Bone marrow (tissue), 2 donors: ENCODE data around the gene SSC4D.
A peak's percentile ranks its signal among the peaks of the same experiment; 100 is the strongest.
"Not testable (repeated sequence)": the region's sequence is repeated elsewhere in the genome, so short reads cannot be mapped to it uniquely, and the experiment has no call there.

Source experiments
- DNase-seq, 2 donors: peaks; one replicate each; lab custom pipeline; 2025; lab: John Stamatoyannopoulos, UW

Gene SSC4D

DNA sequence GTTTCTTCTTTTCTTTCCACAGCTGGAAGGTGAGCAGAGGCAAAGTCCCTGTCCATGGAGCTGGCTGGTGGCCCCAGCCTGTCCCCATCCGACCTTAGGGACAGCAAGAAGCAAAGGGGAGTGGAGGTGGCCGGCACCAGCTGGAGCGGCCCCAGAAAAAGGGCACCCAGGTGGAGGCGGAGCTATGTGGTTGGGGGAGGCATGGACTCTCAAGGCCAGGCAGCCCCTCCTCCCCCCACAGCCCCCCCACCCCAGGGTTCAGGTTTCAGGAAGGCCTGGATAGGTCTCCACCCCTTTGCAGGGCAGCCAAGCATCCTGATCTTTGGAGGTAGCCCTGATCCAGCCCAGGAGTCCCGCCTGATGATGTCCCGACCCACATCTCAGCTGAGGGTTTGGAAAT is at the start of gene SSC4D:
SSC4D (minus strand) TSS at position 161 of the 400 bp plus-strand sequence. CDS start 5,258 bp downstream, outside the sequence.
- no peak for DNase-seq

DNA sequence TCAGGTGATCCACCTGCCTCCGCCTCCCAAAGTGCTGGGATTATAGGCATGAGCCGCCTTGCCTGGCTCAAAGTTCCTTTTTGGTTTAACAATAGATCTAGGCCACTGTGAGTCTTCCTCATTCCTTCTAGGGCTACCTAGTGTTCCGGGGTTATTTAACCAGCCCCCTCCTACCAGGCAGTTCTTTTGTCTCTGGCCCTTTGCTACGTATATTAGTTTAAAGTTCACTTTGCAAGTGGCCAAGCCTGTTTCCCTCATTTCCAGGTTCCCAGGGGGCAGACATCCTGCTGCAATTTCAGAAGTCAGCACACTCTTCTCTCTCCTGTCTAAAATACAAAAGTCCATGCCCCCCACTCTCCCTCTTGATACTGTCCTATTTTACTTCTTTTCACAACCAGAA is 49.0 kb upstream of the SSC4D start:
- not testable (repeated sequence) for DNase-seq

DNA sequence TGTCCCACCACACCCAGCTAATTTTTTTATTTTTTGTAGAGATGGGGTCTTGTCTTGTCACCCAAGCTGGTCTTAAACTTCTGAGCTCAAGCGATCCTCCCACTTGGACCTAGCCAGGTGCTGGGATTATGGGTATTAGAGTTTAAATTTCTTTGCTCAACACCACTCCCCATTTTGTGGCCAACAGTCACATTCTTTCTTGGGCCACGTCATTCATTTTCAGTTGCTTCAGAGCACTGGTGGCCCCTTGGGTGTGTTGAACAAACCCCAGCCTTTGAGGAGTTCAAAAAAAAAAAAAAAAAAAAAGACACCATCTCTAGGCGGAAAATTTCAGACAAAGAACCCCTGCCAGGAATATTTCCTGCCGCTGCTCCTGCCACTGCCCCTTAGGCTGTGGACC is 47.5 kb upstream of the SSC4D start:
- DNase-seq = not testable (repeated sequence)

DNA sequence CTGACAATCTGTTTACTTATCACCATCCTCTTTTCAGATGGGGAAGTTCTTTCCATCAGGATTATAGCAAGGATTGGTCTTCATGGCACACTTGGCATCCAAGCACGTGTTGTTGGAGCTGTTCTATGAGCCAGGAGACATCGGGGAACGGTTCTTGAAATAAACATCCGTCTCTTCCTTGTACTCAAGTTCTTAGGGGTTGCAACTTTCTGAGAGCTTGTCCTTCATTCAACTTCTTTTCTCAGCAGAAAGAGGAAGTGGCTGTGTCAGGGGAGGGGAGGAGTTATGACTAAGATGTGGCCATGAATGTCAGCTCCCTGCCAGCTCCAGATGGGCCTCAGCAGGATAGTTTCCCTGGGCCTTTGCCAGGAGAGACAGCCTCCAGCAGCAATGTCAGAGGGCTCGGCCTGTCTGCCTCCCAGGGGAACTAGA is 36.1 kb upstream of the SSC4D start:
- peak; percentile 26 to 66 for DNase-seq

DNA sequence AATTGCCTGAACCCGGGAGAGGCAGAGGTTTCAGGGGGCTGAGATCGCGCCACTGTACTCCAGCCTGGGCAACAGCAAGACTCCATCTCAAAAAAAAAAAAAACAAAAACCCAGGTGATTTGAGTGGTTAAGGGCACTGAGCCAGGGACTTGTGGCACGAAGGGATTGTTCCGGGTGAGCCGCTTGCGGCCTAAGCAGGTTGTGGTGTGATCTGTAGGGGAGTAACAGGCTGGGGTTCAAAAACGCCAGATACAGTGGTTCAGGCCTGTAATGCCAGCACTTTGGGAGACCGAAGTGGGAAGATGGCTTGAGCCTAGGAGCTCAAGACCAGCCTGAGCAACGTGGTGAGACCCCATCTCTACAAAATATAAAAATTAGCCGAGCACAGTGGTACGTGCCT is 34.3 kb upstream of the SSC4D start:
- not testable (repeated sequence) for DNase-seq

DNA sequence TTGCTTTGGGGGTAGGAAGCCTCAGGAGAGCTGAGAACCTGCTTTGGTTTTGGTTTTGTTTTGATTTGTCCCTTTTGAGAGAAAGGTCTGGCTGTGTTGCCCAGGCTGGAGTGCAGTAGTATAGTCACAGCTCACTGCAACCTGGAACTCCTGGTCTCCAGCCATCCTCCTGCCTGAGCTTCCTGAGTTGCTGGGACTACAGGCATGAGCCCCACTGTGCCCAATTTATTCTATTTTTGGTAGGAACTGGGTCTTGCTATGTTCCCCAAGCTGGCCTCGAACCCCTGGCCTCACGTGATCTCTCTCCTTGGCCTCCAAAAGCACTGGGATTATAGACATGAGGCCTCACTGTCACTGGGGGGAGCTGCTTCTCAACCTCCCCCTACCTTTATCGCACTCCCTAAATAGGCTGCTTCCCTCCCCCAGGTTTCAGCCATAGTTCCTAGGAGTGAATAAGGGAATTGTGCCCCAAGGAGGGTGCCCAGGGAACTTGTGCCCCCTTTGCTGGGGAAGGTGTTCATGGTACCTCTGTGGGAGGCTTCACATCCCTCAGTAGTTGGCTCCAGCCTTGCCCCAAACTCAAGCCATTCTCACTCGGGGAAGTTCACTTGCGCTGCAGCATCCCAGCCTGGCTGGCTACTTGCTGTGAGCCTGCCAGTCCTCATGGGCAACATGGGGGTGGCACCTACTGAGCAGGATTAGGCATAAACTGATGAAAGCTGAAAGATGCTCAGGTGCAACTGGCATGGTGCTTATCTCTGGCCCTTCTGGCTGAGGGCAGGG is 33.4 kb upstream of the SSC4D start:
- not testable (repeated sequence) for DNase-seq

DNA sequence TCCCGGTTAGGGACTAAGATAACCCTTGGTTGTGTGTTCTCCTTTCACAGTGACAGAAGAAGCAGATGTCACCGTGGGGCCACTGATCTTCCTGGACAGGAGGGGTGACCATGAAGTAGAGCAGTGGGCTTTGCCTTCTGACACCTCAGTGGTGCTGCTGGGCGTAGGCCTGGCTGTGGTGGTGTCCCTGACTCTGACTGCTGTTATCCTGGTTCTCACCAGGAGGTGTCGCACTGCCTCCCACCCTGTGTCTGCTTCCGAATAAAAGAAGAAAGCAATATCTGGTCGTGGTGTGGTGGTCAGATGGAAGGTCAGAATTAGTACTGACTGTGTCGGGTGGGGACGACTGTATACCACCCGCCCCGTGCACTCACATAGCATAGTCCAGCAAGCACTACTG is 32.3 kb upstream of the SSC4D start:
- not testable (repeated sequence) for DNase-seq

DNA sequence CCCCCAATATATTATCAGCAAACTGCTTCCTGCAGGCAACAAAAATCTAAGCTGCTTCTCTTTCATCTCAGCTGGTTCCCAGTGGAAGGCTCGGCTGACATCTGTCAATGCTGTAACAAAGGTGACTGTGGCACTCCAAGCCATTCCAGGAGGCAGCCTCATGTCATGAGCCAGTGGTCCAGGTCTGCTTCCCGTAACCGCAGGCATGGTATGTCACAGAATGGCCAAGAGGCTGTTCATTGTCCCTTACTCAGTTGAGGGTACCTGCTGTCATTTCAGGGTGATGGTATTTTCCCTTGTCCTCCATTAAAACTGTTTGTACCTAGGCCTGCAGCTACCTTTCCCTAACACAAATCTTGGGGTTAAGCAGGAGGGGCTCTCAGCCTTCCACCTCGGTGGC is 30.9 kb upstream of the SSC4D start:
- not testable (repeated sequence) for DNase-seq

DNA sequence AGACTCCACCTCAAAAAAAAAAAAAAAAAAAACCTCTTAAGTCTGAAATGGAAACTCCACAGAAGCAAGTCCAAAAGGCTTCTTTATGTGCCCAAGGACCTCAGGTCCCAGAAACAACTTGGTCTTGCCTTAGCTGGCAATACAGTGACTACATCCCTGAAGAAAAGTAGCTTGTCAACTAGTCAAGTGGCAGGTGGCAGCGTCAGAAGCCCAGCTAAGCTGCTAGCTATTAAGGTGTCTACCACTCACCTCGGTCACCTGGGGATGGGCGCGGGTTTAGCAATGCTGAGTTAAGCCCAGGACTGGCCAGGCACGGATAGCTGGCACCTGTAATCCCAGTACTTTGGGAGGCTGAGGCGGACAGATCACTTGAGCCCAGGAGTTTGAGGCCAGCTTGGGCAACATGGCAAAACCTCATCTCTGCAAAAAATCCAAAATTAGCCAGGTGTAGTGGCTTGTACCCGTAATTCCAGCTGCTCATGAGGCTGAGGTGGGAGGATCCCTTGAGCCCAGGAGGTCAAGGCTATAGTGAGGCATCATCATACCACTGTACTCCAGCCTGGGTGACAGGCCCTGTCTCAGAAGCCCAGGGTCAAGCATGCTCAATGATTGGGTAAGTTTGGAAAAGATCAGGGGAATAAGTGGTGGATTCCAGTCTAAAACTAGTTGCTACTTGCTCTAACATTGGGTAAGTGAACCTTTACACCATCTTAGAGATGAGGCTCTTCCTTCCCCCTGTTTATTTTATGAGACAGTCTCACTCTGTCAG is 29.8 kb upstream of the SSC4D start:
- DNase-seq = not testable (repeated sequence)

DNA sequence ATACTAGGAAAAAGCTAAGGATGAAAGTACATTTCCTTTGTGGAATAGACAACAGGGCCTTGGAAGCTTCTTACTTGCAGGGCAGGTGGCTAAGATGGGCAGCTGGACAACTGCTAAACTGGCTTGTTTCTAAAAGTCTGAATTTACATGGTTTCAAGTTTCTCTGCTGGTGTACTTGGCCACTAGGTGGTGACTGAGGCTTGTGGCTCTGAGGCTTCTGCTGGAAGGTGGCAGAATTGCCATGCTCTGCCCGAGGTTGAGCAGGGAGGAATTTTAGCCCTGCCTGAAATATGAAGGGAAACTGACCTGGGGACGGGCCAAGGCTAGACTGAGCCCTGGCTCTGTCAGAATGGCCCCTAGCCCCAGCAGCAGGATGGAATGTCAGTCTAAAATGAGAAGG is 28.4 kb upstream of the SSC4D start:
- peak; percentile 11 to 81 for DNase-seq

DNA sequence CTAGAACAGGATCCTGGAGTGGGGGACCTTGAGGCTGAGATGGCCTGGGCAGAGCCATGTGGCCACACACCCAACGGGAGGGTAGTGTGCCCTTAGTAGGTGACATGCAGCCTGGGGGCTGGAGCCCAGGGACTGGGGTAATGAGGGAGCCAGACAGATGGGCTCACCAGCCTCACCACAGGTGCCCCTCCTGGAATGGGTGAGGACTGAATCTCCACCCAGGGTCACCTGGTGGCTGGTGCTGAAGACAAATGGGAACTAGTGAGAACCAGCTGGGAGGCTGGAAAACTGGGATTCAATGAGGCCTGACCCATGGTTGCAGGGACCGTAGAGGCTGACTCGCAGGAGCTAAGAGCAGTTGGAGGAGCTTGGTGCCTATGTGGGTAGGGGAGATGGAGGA is 21.3 kb upstream of the SSC4D start:
- no peak for DNase-seq

DNA sequence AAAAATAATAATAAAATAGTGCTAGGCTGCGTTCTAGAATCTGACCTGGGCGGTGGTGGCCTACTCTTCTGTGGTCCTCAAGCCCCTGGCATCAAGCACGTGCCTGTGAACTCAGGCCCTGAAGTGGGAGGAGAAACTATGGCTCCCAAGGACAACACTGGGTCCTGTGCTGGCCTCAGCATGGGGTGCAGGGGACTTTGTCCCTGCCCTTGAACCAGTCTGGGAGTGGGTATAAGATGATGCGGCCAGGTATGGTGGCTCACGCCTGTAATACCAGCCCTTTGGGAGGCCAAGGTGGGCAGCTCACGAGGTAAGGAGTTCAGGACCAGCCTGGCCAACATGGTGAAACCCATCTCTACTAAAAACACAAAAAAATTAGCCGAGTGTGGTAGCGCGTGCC is 20.7 kb upstream of the SSC4D start:
- DNase-seq = no peak

DNA sequence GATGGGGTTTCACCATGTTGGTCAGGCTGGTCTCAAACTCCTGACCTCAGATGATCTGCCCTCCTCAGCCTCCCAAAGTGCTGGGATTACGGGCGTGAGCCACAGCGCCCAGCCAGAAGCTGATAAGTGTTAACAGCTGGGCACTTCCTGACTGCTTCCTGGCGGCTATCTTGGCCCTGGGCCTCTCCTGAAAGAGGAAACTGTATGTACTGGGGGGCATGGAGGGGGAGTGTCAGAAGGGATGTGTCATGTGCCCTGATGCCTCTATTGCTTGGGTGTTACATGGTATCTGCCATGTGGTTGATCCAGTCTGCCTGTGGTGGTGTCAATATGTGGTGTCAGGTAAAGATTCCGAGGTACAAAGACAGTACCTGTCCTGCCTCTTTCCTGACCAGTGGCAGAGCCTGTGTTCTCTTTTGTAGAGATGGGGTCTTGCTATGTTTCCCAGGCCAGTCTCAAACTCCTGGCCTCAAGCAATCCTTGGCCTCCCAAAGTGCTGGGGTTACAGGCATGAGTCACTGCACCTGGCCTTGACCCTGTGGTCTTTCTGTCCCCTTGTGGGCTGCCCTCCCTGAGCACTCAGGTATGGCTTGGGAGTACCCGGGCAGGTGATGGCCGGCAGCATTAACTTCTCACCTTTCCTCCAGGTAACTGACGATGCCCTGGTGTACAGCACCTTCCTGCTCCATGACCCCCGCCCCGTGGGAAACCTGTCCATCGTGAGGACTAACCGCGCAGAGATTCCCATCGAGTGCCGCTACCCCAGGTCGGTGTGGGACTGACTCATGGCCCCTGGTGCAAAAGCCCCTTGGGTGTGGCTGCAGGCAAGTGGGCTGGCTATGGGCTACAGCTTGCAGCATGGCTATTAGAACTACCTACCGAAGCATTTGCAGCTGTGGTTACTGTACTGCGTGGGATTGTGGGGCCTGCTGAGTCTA is 19.6 kb upstream of the SSC4D start:
- peak in 1 of 2 donors; percentile 46 for DNase-seq

DNA sequence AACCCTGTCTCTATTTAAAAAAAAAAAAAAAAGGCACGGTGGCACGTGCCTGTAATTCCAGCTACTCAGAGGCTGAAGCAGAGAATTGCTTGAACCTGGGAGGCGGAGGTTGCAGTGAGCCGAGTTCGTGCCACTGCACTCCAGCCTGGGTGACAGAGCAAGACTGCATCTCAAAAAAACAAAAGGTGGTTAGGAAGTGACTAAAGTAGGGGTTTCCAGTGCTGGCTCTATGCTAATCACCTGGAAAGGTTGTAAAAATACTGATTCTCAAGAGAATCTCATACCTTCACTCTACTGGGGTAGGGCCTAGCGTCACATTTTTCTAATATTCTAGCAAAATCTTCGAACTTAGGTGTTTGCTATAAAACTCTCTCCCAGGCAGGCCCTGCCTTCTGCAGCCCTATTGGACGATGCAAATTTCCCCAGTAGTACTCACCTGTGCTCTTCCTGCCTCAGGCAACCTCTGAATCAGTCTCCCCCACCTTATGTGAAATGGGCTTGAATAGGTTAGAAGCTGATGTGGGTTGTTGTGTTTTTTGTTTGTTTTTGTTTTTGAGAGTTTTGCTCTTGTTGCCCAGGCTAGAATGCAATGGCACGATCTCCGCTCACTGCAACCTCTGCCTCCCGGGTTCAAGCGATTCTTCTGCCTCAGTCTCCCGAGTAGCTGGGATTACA is 18.8 kb upstream of the SSC4D start:
- no peak for DNase-seq

DNA sequence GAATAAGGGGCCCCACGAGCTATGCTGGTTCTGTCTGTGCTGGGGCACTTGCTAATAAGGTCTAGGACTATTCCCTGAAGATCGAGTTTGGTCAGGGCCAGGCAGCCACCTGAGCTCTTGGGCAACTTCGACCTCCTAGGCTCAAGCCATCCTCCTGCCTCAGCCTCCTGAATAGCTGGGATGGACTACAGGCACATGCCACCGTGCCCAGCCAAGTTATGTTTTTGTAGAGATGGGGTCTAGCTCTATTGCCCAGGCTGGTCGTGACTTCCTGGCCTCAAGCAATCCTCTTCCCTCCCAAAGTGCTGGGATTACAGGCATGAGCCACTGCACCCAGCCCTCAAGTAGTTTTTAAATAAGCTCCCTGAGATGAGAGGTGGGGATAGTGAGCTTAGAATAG is 18.1 kb upstream of the SSC4D start:
- DNase-seq = no peak

DNA sequence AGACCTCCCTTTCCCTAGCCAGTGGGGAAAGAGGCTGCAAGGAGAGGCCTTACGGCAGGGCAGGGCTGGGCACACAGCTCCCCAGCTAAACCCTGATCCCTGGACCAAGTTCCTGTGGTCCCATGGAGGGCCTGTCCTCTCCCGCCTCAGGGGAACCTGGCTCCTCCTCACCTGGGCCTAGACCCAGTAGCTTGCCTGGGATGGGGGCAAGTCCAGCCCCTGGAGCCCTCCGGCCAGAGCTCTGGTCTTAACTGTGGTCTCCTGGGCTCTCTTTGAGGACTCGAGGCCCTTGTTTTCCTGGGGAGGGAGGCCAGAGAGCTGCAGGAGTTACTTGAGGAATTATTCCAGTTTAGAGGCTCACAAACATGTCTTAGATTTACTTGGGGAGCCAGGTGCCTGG is 16.7 kb upstream of the SSC4D start:
- DNase-seq = no peak

DNA sequence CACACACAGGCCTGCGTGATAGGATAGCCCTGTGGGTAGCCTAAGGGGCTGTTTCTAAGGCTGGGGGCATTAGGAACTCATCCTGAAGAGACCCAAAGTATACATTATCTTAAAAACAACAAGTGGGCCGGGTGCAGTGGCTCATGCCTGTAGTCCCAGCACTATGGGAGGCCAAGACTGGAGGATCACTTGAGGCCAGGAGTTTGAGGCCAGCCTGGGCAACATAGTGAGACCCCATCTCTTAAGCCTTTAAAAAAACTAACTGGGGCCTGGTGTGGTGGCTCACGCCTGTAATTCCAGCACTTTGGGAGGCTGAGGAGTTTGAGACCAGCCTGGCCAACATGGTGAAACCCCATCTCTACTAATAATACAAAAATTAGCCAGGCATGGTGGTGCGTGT is 16.1 kb upstream of the SSC4D start:
- DNase-seq = not testable (repeated sequence)

DNA sequence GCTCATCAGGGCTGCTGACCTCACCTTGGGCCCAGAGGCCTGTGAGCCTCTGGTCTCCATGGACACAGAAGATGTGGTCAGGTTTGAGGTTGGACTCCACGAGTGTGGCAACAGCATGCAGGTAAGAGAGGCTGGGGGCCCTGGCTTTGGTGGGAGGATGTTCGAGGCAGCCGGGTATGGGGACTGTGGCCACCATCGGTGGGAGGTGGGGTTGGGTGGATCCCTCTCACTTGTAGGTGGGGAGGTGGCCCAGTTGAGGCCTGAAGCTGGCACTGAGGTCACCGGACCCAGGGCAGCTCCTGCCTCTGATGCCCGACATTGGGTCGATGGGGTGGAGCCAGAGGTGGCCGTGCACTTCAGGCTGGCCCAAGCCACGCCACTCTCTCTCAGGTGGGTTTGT is 15.7 kb upstream of the SSC4D start:
- DNase-seq = no peak

DNA sequence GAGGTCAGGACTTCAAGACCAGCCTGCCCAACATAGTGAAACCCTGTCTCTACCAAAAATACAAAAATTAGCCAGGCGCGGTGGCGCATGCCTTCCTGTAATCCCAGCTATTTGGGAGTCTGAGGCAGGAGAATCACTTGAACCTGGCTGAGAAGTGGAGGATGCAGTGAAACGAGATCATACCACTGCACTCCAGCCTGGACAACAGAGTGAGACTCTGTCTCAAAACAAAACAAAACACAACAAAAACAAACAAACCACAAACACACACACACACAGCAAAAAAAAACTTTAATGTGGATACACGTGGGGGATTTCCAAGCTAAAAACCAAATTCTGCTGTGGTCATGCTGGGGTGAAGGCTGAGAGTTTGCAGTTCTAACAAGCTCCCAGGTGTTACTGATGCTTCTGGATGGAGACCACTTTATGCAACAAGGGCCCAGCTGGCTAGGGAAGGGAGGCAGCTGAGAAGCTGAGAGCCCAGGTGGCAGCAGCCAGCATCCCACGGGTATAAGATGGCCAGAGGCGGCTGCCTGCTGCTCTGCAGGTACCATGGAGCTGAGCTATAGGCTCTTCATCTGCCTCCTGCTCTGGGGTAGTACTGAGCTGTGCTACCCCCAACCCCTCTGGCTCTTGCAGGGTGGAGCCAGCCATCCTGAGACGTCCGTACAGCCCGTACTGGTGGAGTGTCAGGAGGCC is 15.1 kb upstream of the SSC4D start, which contains the start of gene ZP3:
ZP3 (plus strand) TSS at position 538 of the 699 bp plus-strand sequence; CDS start at position 553, 15 bp downstream.
- no peak for DNase-seq

DNA sequence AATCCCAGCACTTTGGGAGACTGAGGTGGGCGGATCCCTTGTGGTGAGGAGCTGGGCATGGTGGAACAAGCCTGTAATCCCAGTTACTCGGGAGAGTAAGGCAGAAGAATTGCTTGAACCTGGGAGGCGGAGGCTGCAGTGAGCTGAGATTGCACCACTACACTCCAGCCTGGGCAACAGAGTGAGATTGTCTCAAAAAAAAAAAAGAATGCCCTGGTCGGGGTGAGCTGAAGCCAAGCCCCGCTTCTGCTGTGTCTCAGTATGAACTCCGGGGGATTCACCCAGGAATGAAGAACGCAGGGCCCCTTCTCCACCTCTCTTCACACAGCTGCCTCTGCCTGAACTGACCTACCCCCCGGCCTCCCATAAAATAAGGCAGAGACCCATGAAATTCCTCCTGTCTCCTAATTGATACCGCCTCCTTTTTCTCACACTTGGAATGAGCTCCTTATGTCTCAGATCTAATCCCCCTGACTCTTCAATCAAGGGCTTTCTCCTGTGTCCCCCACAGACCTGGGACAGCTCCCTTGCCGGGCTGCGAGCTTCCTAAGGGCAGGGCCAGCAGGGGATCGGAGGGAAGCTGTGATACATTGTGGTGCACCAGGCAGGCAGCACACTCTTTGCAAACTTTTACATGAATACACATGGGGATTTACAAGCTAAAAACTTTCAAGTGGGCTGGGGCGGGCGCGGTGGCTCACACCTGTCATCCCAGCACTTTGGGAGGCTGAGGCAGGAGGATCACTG is 14.3 kb upstream of the SSC4D start:
- DNase-seq = no peak
